Neuronal stem cell (in vitro differentiated cells): ENCODE data around the gene RPS6KA5.

ENCODE experiments used
- DNase-seq: peaks from one replicate; pipeline ENCODE4 v3.0.0-alpha.2; 2013; ENCODE audit warnings: low spot score
- H2AFZ ChIP-seq: one replicate; pipeline ENCODE4 v1.6.1; 2013; ENCODE audit warnings: mild to moderate bottlenecking, low read length, inconsistent platforms
- H2AK5ac ChIP-seq: 2 replicates; pipeline ENCODE4 v1.6.1; 2013; ENCODE audit warnings: low read depth, mild to moderate bottlenecking, inconsistent platforms, low read length, moderate library complexity, mixed read lengths
- H2BK120ac ChIP-seq: 2 replicates; pipeline ENCODE4 v1.6.1; 2013; ENCODE audit warnings: low read depth, mild to moderate bottlenecking, inconsistent platforms, low read length, moderate library complexity, mixed read lengths
- H2BK12ac ChIP-seq: one replicate; pipeline ENCODE4 v1.6.1; 2013; ENCODE audit warnings: low read length, inconsistent platforms
- H2BK15ac ChIP-seq: 2 replicates; pipeline ENCODE4 v1.6.1; 2013; ENCODE audit warnings: mild to moderate bottlenecking, low read length, inconsistent platforms, mixed read lengths
- H2BK5ac ChIP-seq: one replicate; pipeline ENCODE4 v1.6.1; 2013; ENCODE audit warnings: inconsistent platforms, mild to moderate bottlenecking, low read length, moderate library complexity
- H3K14ac ChIP-seq: one replicate; pipeline ENCODE4 v1.6.1; 2013; ENCODE audit warnings: low read length, inconsistent platforms
- H3K18ac ChIP-seq: 2 replicates; pipeline ENCODE4 v1.6.1; 2013; ENCODE audit warnings: low read length, inconsistent platforms
- H3K23ac ChIP-seq: 2 replicates; pipeline ENCODE4 v1.6.1; 2013; ENCODE audit warnings: low read depth, mild to moderate bottlenecking, mixed read lengths, low read length, inconsistent platforms; ENCODE audit not compliant: poor library complexity
- H3K27ac ChIP-seq: replicated peaks from 3 replicates; pipeline ENCODE4 v1.5.1; 2013; ENCODE audit warnings: low read length, inconsistent platforms
- H3K27me3 ChIP-seq, 3 experiments: 2 replicates each; pipeline ENCODE4 v1.6.1; 2013; ENCODE audit warnings: low read length in 3 of 3, mild to moderate bottlenecking in 2 of 3, inconsistent platforms in 1 of 3, low read depth in 1 of 3, mixed read lengths in 1 of 3, moderate library complexity in 1 of 3; ENCODE audit not compliant: control insufficient read depth in 3 of 3, insufficient read depth in 3 of 3
- H3K36me3 ChIP-seq, 2 donors: replicated peaks in 1 of 2; 2 replicates each; pipeline ENCODE4 v1.6.1; 2013; ENCODE audit warnings: low read length in 2 of 2; ENCODE audit not compliant: control insufficient read depth in 2 of 2, insufficient read depth in 2 of 2
- H3K4ac ChIP-seq: 2 replicates; pipeline ENCODE4 v1.6.1; 2013; ENCODE audit warnings: inconsistent platforms, mild to moderate bottlenecking, low read length, moderate library complexity
- H3K4me1 ChIP-seq, 2 donors: 1 replicate in 1 of 2; 2 replicates in 1 of 2; pipeline ENCODE4 v1.6.1; 2013; ENCODE audit warnings: low read length in 2 of 2, low read depth in 1 of 2; ENCODE audit not compliant: control insufficient read depth in 2 of 2, insufficient read depth in 1 of 2
- H3K4me2 ChIP-seq: one replicate; pipeline ENCODE4 v1.6.1; 2013; ENCODE audit warnings: mild to moderate bottlenecking, low read length, inconsistent platforms; ENCODE audit not compliant: insufficient read depth, poor library complexity, severe bottlenecking
- H3K4me3 ChIP-seq, 2 donors: 2 replicates each; pipeline ENCODE4 v1.5.1; 2013; ENCODE audit warnings: low read length in 2 of 2, mild to moderate bottlenecking in 2 of 2, inconsistent platforms in 1 of 2, moderate library complexity in 1 of 2
- H3K79me1 ChIP-seq: one replicate; pipeline ENCODE4 v1.6.1; 2013; ENCODE audit warnings: low read depth, mild to moderate bottlenecking, inconsistent platforms, low read length, moderate library complexity
- H3K9ac ChIP-seq: one replicate; pipeline ENCODE4 v1.6.1; 2013; ENCODE audit warnings: mild to moderate bottlenecking, low read depth, low read length, inconsistent platforms; ENCODE audit not compliant: poor library complexity
- H3K9me3 ChIP-seq, 2 donors: replicated peaks in 1 of 2; 2 replicates each; pipeline versions ENCODE3 to v1.6.1; 2013; ENCODE audit warnings: low read length in 2 of 2, mild to moderate bottlenecking in 2 of 2, inconsistent platforms in 1 of 2, low read depth in 1 of 2, mixed read lengths in 1 of 2, moderate library complexity in 1 of 2; ENCODE audit not compliant: control insufficient read depth in 2 of 2, insufficient read depth in 1 of 2
- H4K8ac ChIP-seq: one replicate; pipeline ENCODE4 v1.6.1; 2013; ENCODE audit warnings: low read depth, mild to moderate bottlenecking, inconsistent platforms, low read length, moderate library complexity
- H4K91ac ChIP-seq: one replicate; pipeline ENCODE4 v1.6.1; 2013; ENCODE audit warnings: low read length, low read depth, mild to moderate bottlenecking, inconsistent platforms; ENCODE audit not compliant: poor library complexity
- WGBS, 2 donors: extraction: QIAGEN DNeasy Blood & Tissue Kit; methylation state at CpG; one replicate each; pipeline ENCODE4 v1.1.7; 2013; ENCODE audit warnings: missing lambda C conversion rate in 2 of 2, mixed read lengths in 1 of 2; ENCODE audit not compliant: insufficient read length in 2 of 2, insufficient replicate concordance in 1 of 2; ENCODE audit errors: extremely low coverage in 2 of 2; 5-methylcytosine and 5-hydroxymethylcytosine counted together

RPS6KA5 gene

GRCh38 chr14:91010153-91010533, 50.3 kb downstream of the RPS6KA5 start:
- H2AK5ac ChIP-seq = no peak overlapping the region
- no peak overlapping the region for H3K9ac ChIP-seq
- DNase-seq = no peak
- no peaks in the 10 kb centered on the region for H3K4me1 ChIP-seq
- H3K27me3 ChIP-seq = no peaks in the 10 kb centered on the region
- H2BK5ac ChIP-seq = no peak overlapping the region
- H3K18ac ChIP-seq = no peak overlapping the region
- no peak overlapping the region for H3K14ac ChIP-seq
- no peaks in the 10 kb centered on the region for H3K9me3 ChIP-seq
- H3K79me1 ChIP-seq = no peaks in the 10 kb centered on the region
- H3K27ac ChIP-seq = no peak overlapping the region
- no peak overlapping the region for H3K23ac ChIP-seq
- WGBS, 2 donors = no CpG with 5 or more reads among the region's 2 CpGs
- H4K8ac ChIP-seq = no peak overlapping the region
- no peak overlapping the region for H4K91ac ChIP-seq
- H3K4ac ChIP-seq = no peak overlapping the region
- H2AFZ ChIP-seq = no peak overlapping the region
- H2BK120ac ChIP-seq = no peak overlapping the region
- H3K36me3 ChIP-seq = no peaks in the 10 kb centered on the region
- H3K4me2 ChIP-seq = no peak overlapping the region
- H3K4me3 ChIP-seq = no peak overlapping the region
- H2BK15ac ChIP-seq = no peak overlapping the region
- no peak overlapping the region for H2BK12ac ChIP-seq

DNA sequence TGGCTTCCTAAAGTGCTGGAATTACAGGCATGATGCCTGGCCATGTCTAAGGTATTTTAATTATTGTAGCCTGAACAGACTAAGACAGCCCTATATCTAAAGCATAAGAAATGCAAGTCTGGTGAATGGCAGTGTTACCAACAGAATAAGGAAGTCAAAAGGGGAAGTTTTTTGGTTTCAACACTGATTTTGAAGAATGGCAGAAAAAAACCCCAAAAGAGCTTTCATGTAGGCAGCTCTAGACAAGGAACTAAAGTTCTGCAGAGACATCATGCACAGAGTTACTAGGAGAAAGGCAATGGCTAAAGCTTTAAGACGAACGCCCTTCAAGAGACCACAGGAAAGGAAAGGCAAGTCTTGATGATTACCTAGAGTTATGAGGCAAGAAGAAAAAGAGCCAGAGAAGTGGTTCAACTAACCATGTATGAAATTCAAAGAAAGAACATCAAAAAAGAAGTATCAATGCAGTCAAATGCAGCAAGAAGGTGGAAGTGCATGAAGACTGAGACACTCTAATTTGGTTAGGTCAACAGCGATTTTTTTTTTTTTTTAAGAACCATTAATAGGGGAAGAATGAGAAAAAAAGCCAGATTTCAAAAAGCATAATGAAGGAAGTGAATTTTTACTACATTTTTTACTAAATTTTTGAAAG, 50.8 kb downstream of the RPS6KA5 start:
- H3K4me1 ChIP-seq = no peaks in the 10 kb centered on the region
- H3K27ac ChIP-seq = no peak overlapping the region
- no peak for DNase-seq
- no peak overlapping the region for H3K9ac ChIP-seq
- no peak overlapping the region for H2BK5ac ChIP-seq
- no peak overlapping the region for H3K4me2 ChIP-seq
- H3K18ac ChIP-seq = no peak overlapping the region
- no peak overlapping the region for H4K91ac ChIP-seq
- no peak overlapping the region for H3K4ac ChIP-seq
- H3K14ac ChIP-seq = no peak overlapping the region
- no CpG with 5 or more reads among the region's 3 CpGs for WGBS, 2 donors
- H2AFZ ChIP-seq = no peak overlapping the region
- no peak overlapping the region for H2BK120ac ChIP-seq
- H3K79me1 ChIP-seq = no peaks in the 10 kb centered on the region
- no peaks in the 10 kb centered on the region for H3K9me3 ChIP-seq
- H3K4me3 ChIP-seq = no peak overlapping the region
- H2AK5ac ChIP-seq = no peak overlapping the region
- H3K27me3 ChIP-seq = no peaks in the 10 kb centered on the region
- H2BK15ac ChIP-seq = no peak overlapping the region
- no peaks in the 10 kb centered on the region for H3K36me3 ChIP-seq
- no peak overlapping the region for H3K23ac ChIP-seq
- no peak overlapping the region for H2BK12ac ChIP-seq
- no peak overlapping the region for H4K8ac ChIP-seq

DNA sequence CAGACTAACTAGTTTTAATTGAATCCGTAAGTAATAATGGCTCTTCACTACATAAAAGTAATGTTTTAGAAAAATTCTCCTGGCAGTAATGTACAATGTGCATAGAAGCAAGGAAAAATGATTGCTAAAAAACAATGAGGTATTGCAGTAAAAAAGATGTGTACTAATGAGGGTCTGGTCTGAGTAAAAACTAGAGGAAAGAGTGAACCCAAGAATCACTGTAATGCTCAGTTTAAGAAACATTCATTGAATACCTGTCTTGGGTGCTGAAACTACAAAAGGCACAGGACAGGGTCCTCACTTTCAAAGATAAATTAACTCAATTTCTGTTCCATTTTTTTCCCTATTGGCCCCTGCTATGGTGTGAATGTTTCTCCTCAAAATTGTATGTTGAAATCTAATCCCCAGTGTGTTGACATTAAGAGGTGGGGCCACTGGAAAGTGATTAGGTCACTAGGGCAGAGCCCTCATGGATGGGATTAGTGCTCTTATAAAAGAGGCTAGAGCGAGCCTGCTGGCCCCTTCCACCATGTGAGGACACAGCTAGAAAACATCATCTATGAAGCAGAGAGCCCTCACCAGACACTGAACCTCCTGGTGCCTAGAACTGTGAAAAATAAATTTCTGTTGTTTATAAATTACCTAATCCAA, 51.6 kb downstream of the RPS6KA5 start:
- H4K8ac ChIP-seq = no peak overlapping the region
- H2AK5ac ChIP-seq = no peak overlapping the region
- H3K79me1 ChIP-seq = no peaks in the 10 kb centered on the region
- H4K91ac ChIP-seq = no peak overlapping the region
- no peak overlapping the region for H2AFZ ChIP-seq
- no peak overlapping the region for H2BK120ac ChIP-seq
- no CpG with 5 or more reads among the region's 2 CpGs for WGBS, 2 donors
- no peaks in the 10 kb centered on the region for H3K9me3 ChIP-seq
- no peak overlapping the region for H2BK5ac ChIP-seq
- H3K27me3 ChIP-seq = no peaks in the 10 kb centered on the region
- DNase-seq = no peak
- H3K23ac ChIP-seq = no peak overlapping the region
- no peak overlapping the region for H3K14ac ChIP-seq
- H3K36me3 ChIP-seq = no peaks in the 10 kb centered on the region
- no peaks in the 10 kb centered on the region for H3K4me1 ChIP-seq
- H3K4ac ChIP-seq = no peak overlapping the region
- no peak overlapping the region for H3K4me2 ChIP-seq
- H3K27ac ChIP-seq = no peak overlapping the region
- no peak overlapping the region for H3K18ac ChIP-seq
- H2BK12ac ChIP-seq = no peak overlapping the region
- H3K9ac ChIP-seq = no peak overlapping the region
- no peak overlapping the region for H3K4me3 ChIP-seq
- H2BK15ac ChIP-seq = no peak overlapping the region

- H3K18ac ChIP-seq = no peak overlapping the region
- H2AK5ac ChIP-seq = no peak overlapping the region
- no peak overlapping the region for H2BK12ac ChIP-seq
- no peaks in the 10 kb centered on the region for H3K79me1 ChIP-seq
- H3K36me3 ChIP-seq = no peaks in the 10 kb centered on the region
- H2BK15ac ChIP-seq = no peak overlapping the region
- no peak overlapping the region for H3K27ac ChIP-seq
- H3K27me3 ChIP-seq = no peaks in the 10 kb centered on the region
- no peak overlapping the region for H2BK5ac ChIP-seq
- H3K4me1 ChIP-seq = no peaks in the 10 kb centered on the region
- H3K9me3 ChIP-seq = no peaks in the 10 kb centered on the region
- H3K9ac ChIP-seq = no peak overlapping the region
- H3K4ac ChIP-seq = no peak overlapping the region
- no peak overlapping the region for H3K4me2 ChIP-seq
- H4K91ac ChIP-seq = no peak overlapping the region
- H3K23ac ChIP-seq = no peak overlapping the region
- H2BK120ac ChIP-seq = no peak overlapping the region
- H2AFZ ChIP-seq = no peak overlapping the region
- no peak overlapping the region for H4K8ac ChIP-seq
- H3K4me3 ChIP-seq = no peak overlapping the region
- H3K14ac ChIP-seq = no peak overlapping the region
- DNase-seq = no peak
Measured at GRCh38 chr14:91005716-91006115, 54.7 kb downstream of the RPS6KA5 start.
